Sigmoid colon (tissue), 4 donors: Measurements from ENCODE around the gene TBCEL.

Experiments used
- CTCF ChIP-seq, 4 experiments: fragments of 450-650 bp in 3 of 4; fragments of 200-600 bp in 1 of 4; IDR thresholded peaks; one replicate each; pipeline ENCODE4 v1.5.1; 2016 to 2019; ENCODE audit warnings: antibody characterized with exemption in 4 of 4, mild to moderate bottlenecking in 3 of 4, moderate library complexity in 2 of 4
- EP300 ChIP-seq, 4 donors: sonication (generic); formaldehyde crosslinking; IDR thresholded peaks; one replicate each; pipeline ENCODE4 v1.6.1; 2017; ENCODE audit warnings: antibody characterized with exemption in 4 of 4
- POLR2A ChIP-seq, 2 donors: fragments of 450-650 bp; IDR thresholded peaks; one replicate each; pipeline ENCODE4 v1.6.1; 2016; ENCODE audit warnings: antibody characterized with exemption in 2 of 2, mild to moderate bottlenecking in 2 of 2, moderate library complexity in 2 of 2
- POLR2AphosphoS5 ChIP-seq, 4 donors: sonication (generic); formaldehyde crosslinking; IDR thresholded peaks; one replicate each; pipeline ENCODE4 v1.6.1; 2017; ENCODE audit warnings: antibody characterized with exemption in 4 of 4

GRCh38 chr11:121057922-121058321 is 34.0 kb downstream of the TBCEL start:
- TF ChIP-seq POLR2A (IDR thresholded peaks at IDR 0.05): no peak
- no peak for TF ChIP-seq CTCF (IDR thresholded peaks at IDR 0.05)
- TF ChIP-seq POLR2AphosphoS5 (IDR thresholded peaks at IDR 0.05): no peak
- TF ChIP-seq EP300 (IDR thresholded peaks at IDR 0.05): no peak
